ENCODE measurements around the gene TSPAN3.

TSPAN3 gene

GRCh38 chr15:77032647-77033416, 38.1 kb downstream of the TSPAN3 start:
- H3K27me3 ChIP-seq (ENCODE audit: insufficient read depth, poor library complexity, severe bottlenecking) = no peaks in the 10 kb centered on the region
- no peak overlapping the region for H3K27ac ChIP-seq (replicated peaks)

GRCh38 chr15:77032052-77032646, 38.8 kb downstream of the TSPAN3 start:
- TF ChIP-seq, protein P1, sequence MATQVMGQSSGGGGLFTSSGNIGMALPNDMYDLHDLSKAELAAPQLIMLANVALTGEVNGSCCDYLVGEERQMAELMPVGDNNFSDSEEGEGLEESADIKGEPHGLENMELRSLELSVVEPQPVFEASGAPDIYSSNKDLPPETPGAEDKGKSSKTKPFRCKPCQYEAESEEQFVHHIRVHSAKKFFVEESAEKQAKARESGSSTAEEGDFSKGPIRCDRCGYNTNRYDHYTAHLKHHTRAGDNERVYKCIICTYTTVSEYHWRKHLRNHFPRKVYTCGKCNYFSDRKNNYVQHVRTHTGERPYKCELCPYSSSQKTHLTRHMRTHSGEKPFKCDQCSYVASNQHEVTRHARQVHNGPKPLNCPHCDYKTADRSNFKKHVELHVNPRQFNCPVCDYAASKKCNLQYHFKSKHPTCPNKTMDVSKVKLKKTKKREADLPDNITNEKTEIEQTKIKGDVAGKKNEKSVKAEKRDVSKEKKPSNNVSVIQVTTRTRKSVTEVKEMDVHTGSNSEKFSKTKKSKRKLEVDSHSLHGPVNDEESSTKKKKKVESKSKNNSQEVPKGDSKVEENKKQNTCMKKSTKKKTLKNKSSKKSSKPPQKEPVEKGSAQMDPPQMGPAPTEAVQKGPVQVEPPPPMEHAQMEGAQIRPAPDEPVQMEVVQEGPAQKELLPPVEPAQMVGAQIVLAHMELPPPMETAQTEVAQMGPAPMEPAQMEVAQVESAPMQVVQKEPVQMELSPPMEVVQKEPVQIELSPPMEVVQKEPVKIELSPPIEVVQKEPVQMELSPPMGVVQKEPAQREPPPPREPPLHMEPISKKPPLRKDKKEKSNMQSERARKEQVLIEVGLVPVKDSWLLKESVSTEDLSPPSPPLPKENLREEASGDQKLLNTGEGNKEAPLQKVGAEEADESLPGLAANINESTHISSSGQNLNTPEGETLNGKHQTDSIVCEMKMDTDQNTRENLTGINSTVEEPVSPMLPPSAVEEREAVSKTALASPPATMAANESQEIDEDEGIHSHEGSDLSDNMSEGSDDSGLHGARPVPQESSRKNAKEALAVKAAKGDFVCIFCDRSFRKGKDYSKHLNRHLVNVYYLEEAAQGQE (IDR thresholded peaks at IDR 0.05; ENCODE audit: insufficient replicate concordance, low read depth) = no peak
- TF ChIP-seq, protein P2, sequence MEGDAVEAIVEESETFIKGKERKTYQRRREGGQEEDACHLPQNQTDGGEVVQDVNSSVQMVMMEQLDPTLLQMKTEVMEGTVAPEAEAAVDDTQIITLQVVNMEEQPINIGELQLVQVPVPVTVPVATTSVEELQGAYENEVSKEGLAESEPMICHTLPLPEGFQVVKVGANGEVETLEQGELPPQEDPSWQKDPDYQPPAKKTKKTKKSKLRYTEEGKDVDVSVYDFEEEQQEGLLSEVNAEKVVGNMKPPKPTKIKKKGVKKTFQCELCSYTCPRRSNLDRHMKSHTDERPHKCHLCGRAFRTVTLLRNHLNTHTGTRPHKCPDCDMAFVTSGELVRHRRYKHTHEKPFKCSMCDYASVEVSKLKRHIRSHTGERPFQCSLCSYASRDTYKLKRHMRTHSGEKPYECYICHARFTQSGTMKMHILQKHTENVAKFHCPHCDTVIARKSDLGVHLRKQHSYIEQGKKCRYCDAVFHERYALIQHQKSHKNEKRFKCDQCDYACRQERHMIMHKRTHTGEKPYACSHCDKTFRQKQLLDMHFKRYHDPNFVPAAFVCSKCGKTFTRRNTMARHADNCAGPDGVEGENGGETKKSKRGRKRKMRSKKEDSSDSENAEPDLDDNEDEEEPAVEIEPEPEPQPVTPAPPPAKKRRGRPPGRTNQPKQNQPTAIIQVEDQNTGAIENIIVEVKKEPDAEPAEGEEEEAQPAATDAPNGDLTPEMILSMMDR (IDR thresholded peaks at IDR 0.05; ENCODE audit: insufficient read depth, low read length) = no peak
- TF ChIP-seq POLR2AphosphoS5 (IDR thresholded peaks at IDR 0.05; ENCODE audit: low read depth) (peak; percentile 8; the same call in 1 of the 2 replicates), SPI1 (IDR thresholded peaks at IDR 0.05; ENCODE audit: borderline replicate concordance, low read depth) (no peak), GABPA (IDR thresholded peaks at IDR 0.05; ENCODE audit: low read depth) (no peak)
- H3K4me3 ChIP-seq (replicated peaks; ENCODE audit: insufficient read depth, low read length) = no peak overlapping the region

More at GRCh38 chr15:77032647-77033416, 38.1 kb downstream of the TSPAN3 start:
- H3K4me3 ChIP-seq (replicated peaks; ENCODE audit: insufficient read depth, low read length) = no peak overlapping the region
- no peak for TF ChIP-seq POLR2AphosphoS5 (IDR thresholded peaks at IDR 0.05; ENCODE audit: low read depth)
- TF ChIP-seq SPI1 (IDR thresholded peaks at IDR 0.05; ENCODE audit: borderline replicate concordance, low read depth) = no peak
- TF ChIP-seq GABPA (IDR thresholded peaks at IDR 0.05; ENCODE audit: low read depth) = no peak
- no peak for DNase-seq (ENCODE audit: low read depth in 1 of 2, low spot score in 1 of 2)

DNA sequence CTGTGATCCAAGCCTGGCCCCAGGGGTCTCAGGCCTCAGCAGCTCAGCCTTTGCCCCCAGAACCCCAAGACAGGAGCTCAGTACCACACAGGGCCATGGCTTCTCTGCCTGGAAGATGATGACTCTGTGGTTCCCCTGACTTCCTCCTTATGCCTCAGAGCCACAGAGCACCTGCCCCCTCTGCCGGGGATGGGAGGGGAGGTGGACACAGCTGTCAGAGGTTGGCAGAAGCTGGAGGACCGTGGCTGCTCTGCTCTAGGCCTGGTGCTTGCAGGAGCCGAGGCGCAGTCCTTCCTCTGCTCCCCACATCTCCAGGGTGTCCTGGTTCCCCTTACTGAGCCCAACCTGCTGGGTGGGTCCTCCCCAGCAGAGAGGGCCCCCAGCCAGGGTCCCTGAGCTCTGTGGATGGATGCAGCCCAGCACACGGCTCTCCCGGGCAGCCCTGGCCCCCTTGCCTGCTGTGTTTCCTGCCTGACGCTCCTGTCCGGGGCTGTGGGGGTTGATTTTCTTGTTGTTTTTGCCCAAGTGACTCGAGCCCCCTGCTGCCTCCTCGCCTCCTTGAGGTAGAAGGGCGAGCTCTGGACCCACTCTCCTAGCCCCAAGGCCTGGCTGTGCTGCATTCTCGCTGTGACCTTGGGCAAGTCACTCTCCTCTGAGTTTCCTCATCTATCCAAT, 39.4 kb downstream of the TSPAN3 start:
- Histone ChIP-seq H3K4me3 (replicated peaks; ENCODE audit: insufficient read depth, low read length) (no peak overlapping the region), H3K27me3 (ENCODE audit: insufficient read depth, poor library complexity, severe bottlenecking) (no peaks in the 10 kb centered on the region), H3K27ac (replicated peaks) (no peak overlapping the region)
- TF ChIP-seq, protein P1 (IDR thresholded peaks at IDR 0.05; ENCODE audit: insufficient replicate concordance, low read depth) = no peak
- peak; percentile 88 for TF ChIP-seq SPI1 (IDR thresholded peaks at IDR 0.05; ENCODE audit: borderline replicate concordance, low read depth)
- TF ChIP-seq, protein P2 (IDR thresholded peaks at IDR 0.05; ENCODE audit: insufficient read depth, low read length) = no peak
- no peak for TF ChIP-seq GABPA (IDR thresholded peaks at IDR 0.05; ENCODE audit: low read depth)
- peak; percentile 41 for TF ChIP-seq POLR2AphosphoS5 (IDR thresholded peaks at IDR 0.05; ENCODE audit: low read depth)
- peak in 1 of 2 experiments; percentile 78 for DNase-seq (ENCODE audit: low read depth in 1 of 2, low spot score in 1 of 2)

More at GRCh38 chr15:77032052-77032646, 38.8 kb downstream of the TSPAN3 start:
- DNase-seq (ENCODE audit: low read depth in 1 of 2, low spot score in 1 of 2) = no peak
- Histone ChIP-seq H3K27me3 (ENCODE audit: insufficient read depth, poor library complexity, severe bottlenecking) (no peaks in the 10 kb centered on the region), H3K27ac (replicated peaks) (no peak overlapping the region)

GRCh38 chr15:77030928-77031375, 40.0 kb downstream of the TSPAN3 start:
- no peaks in the 10 kb centered on the region for H3K27me3 ChIP-seq (ENCODE audit: insufficient read depth, poor library complexity, severe bottlenecking)
- no peak for TF ChIP-seq GABPA (IDR thresholded peaks at IDR 0.05; ENCODE audit: low read depth)
- TF ChIP-seq, protein P2 (IDR thresholded peaks at IDR 0.05; ENCODE audit: insufficient read depth, low read length) = no peak
- no peak for TF ChIP-seq POLR2AphosphoS5 (IDR thresholded peaks at IDR 0.05; ENCODE audit: low read depth)
- TF ChIP-seq, protein P1 (IDR thresholded peaks at IDR 0.05; ENCODE audit: insufficient replicate concordance, low read depth) = no peak
- TF ChIP-seq SPI1 (IDR thresholded peaks at IDR 0.05; ENCODE audit: borderline replicate concordance, low read depth) = no peak
- no peak overlapping the region for H3K4me3 ChIP-seq (replicated peaks; ENCODE audit: insufficient read depth, low read length)
- H3K27ac ChIP-seq (replicated peaks) = no peak overlapping the region
- DNase-seq (ENCODE audit: low read depth in 1 of 2, low spot score in 1 of 2) = no peak
